ENCODE data around the gene ANXA4. TPM values are rescaled to one million over a fixed set of nuclear protein-coding genes. Genes with fewer than 3 reads are reported as not detected.

ANXA4 gene
- polyA plus RNA-seq, 2 of the 4 experiments (the other 2 are of a cell fraction), result 341 to 554 TPM

- peak; percentile 91 for TF ChIP-seq NPAS2 (CRISPR knock-in tag; IDR thresholded peaks at IDR 0.05; ENCODE audit: borderline replicate concordance)
- TF ChIP-seq FOSB (CRISPR knock-in tag; IDR thresholded peaks at IDR 0.05), result peak; percentile 97
- TF ChIP-seq BCL3 (IDR thresholded peaks at IDR 0.05), result peak; percentile 74; the same call in 1 of the 3 replicates
- TF ChIP-seq KDM1A (IDR thresholded peaks at IDR 0.05; ENCODE audit: low read depth), result no peak
- TF ChIP-seq MYC (IDR thresholded peaks at IDR 0.05; ENCODE audit: borderline replicate concordance, low read length), result no peak
- no peak for TF ChIP-seq CBX8 (IDR thresholded peaks at IDR 0.05)
- peak; percentile 98 for TF ChIP-seq FOXS1 (CRISPR knock-in tag; IDR thresholded peaks at IDR 0.05)
- no peak for TF ChIP-seq ELK1 (IDR thresholded peaks at IDR 0.05; ENCODE audit: low read depth, low read length)
- TF ChIP-seq EP300 (IDR thresholded peaks at IDR 0.05), result peak; percentile 85 to 96; a peak in 4 of 5 replicates
- TF ChIP-seq PBX3 (IDR thresholded peaks at IDR 0.05), result no peak
- TF ChIP-seq JUN (IDR thresholded peaks at IDR 0.05), result peak; percentile 71 to 95
- TF ChIP-seq EHMT2 (IDR thresholded peaks at IDR 0.05; ENCODE audit: low read depth), result no peak
- TF ChIP-seq TP53 (CRISPR knock-in tag; IDR thresholded peaks at IDR 0.05), result peak; percentile 98
- no peak for TF ChIP-seq ZFP36 (IDR thresholded peaks at IDR 0.05; ENCODE audit: borderline replicate concordance, partially characterized antibody)
- TF ChIP-seq NFE2L2 (conservative IDR thresholded peaks at IDR 0.05; ENCODE audit: low read length), result no peak
- no peak for TF ChIP-seq KDM5A (IDR thresholded peaks at IDR 0.05)
- peak; percentile 9 to 20; a peak in 1 of 5 replicates for TF ChIP-seq RAD21 (conservative IDR thresholded peaks at IDR 0.05 in 1 of 2, IDR thresholded peaks at IDR 0.05 in 1 of 2)
- peak; percentile 99 for TF ChIP-seq HOXA7 (CRISPR knock-in tag; IDR thresholded peaks at IDR 0.05)
- peak; percentile 99 for TF ChIP-seq ZNF302 (CRISPR knock-in tag; IDR thresholded peaks at IDR 0.05)
- peak; percentile 86 to 91 for TF ChIP-seq CEBPB (IDR thresholded peaks at IDR 0.05)
- TF ChIP-seq NR3C1 (IDR thresholded peaks at IDR 0.05), result no peak
- no peak for TF ChIP-seq CHD4 (IDR thresholded peaks at IDR 0.05; ENCODE audit: borderline replicate concordance)
- no peak for TF ChIP-seq RNF2 (IDR thresholded peaks at IDR 0.05; ENCODE audit: borderline replicate concordance, low read depth)
- peak; percentile 100 for TF ChIP-seq HOXB13 (CRISPR knock-in tag; IDR thresholded peaks at IDR 0.05; ENCODE audit: low read depth)
- TF ChIP-seq HDAC2 (IDR thresholded peaks at IDR 0.05), result no peak
- TF ChIP-seq GATA3 (IDR thresholded peaks at IDR 0.05; ENCODE audit: borderline replicate concordance), result peak; percentile 92
- no peak for TF ChIP-seq ZC3H11A (IDR thresholded peaks at IDR 0.05)
- TF ChIP-seq HES2 (IDR thresholded peaks at IDR 0.05), result 0 out of 2 replicates have a peak, but pooled peaks have one; percentile 45
- TF ChIP-seq JUNB (IDR thresholded peaks at IDR 0.05), result peak; percentile 39; the same call in 1 of the 2 replicates
- peak; percentile 100 for TF ChIP-seq ATOH8 (CRISPR knock-in tag; IDR thresholded peaks at IDR 0.05; ENCODE audit: low read depth)
- TF ChIP-seq PHF8 (IDR thresholded peaks at IDR 0.05; ENCODE audit: borderline replicate concordance, low read depth), result no peak
- no peak for TF ChIP-seq CHD2 (IDR thresholded peaks at IDR 0.05; ENCODE audit: low read length, partially characterized antibody)
- no peak for TF ChIP-seq REST (IDR thresholded peaks at IDR 0.05)
- no peak for TF ChIP-seq RCOR1 (IDR thresholded peaks at IDR 0.05; ENCODE audit: low read depth, low read length)
- TF ChIP-seq FOSL2 (IDR thresholded peaks at IDR 0.05), result no peak
- peak; percentile 72 for TF ChIP-seq FOSL2 (CRISPR knock-in tag; IDR thresholded peaks at IDR 0.05)
- TF ChIP-seq RARB (CRISPR knock-in tag; IDR thresholded peaks at IDR 0.05), result peak; percentile 98
These were observed 7.8 kb upstream of the ANXA4 start (continued) for GRCh38 chr2:69734035-69734611.

Data from A549 (cell line).